Fibroblast of gingiva (primary cell): ENCODE results near the gene PLP1.
A peak's percentile ranks its signal among the peaks of the same experiment; 100 is the strongest.
"Not testable (repeated sequence)": the region's sequence is repeated elsewhere in the genome, so short reads cannot be mapped to it uniquely, and the experiment has no call there.

ENCODE experiments used
- DNase-seq: peaks from one replicate; pipeline ENCODE4 v3.0.0-alpha.2; 2011; ENCODE audit warnings: low read depth

PLP1 gene

GRCh38 chrX:103776546-103776945, at the start of gene PLP1:
Gene PLP1 (plus strand): TSS chrX:103776840. CDS start chrX:103776996, 156 bp downstream.
- DNase-seq: no peak

- no peak for DNase-seq
These were observed 49.5 kb upstream of the PLP1 start for GRCh38 chrX:103727115-103727514.

GRCh38 chrX:103729015-103729414, 47.6 kb upstream of the PLP1 start:
- DNase-seq: no peak

- DNase-seq: no peak
These were observed 46.4 kb upstream of the PLP1 start for GRCh38 chrX:103730147-103730795.

GRCh38 chrX:103730796-103731493, 45.7 kb upstream of the PLP1 start:
- DNase-seq: peak; percentile 49

GRCh38 chrX:103733017-103733416, 43.6 kb upstream of the PLP1 start:
- no peak for DNase-seq

- peak; percentile 1 for DNase-seq
These were observed 42.4 kb upstream of the PLP1 start for GRCh38 chrX:103734125-103734760.

- DNase-seq: no peak
These were observed 38.9 kb upstream of the PLP1 start for GRCh38 chrX:103737696-103738095.

GRCh38 chrX:103739421-103739820, 37.2 kb upstream of the PLP1 start:
- no peak for DNase-seq

GRCh38 chrX:103741879-103742278, 34.8 kb upstream of the PLP1 start:
- no peak for DNase-seq

GRCh38 chrX:103742339-103742738, 34.3 kb upstream of the PLP1 start:
- no peak for DNase-seq

- DNase-seq: no peak
These were observed 29.5 kb upstream of the PLP1 start for GRCh38 chrX:103747163-103747562.

- no peak for DNase-seq
These were observed 22.2 kb upstream of the PLP1 start for GRCh38 chrX:103754401-103754800.

- DNase-seq: no peak
These were observed 19.9 kb upstream of the PLP1 start for GRCh38 chrX:103756736-103757135.

GRCh38 chrX:103758555-103758954, 18.1 kb upstream of the PLP1 start:
- DNase-seq: no peak

- DNase-seq: not testable (repeated sequence)
These were observed 13.1 kb upstream of the PLP1 start for GRCh38 chrX:103763541-103763940.

GRCh38 chrX:103766813-103767555, 9.7 kb upstream of the PLP1 start:
- not testable (repeated sequence) for DNase-seq

- DNase-seq: no peak
These were observed 3.2 kb upstream of the PLP1 start for GRCh38 chrX:103773445-103773844.

GRCh38 chrX:103774070-103774642, 2.5 kb upstream of the PLP1 start:
- DNase-seq: peak; percentile 34

- DNase-seq: no peak
These were observed 2.6 kb downstream of the PLP1 start for GRCh38 chrX:103779141-103779789.

GRCh38 chrX:103780336-103781061, 3.9 kb downstream of the PLP1 start:
- DNase-seq: no peak
